PC-9 (cell line): ENCODE results near the gene PRSS21.

Experiments
- CTCF ChIP-seq: fragments of 200-600 bp; sonication (generic); conservative IDR thresholded peaks from 2 replicates; pipeline ENCODE4 v1.6.1; 2017; ENCODE audit warnings: mixed run types, antibody characterized with exemption, mild to moderate bottlenecking, moderate library complexity
- EZH2 ChIP-seq: fragments of 200-600 bp; sonication (generic); IDR thresholded peaks from 2 replicates; pipeline ENCODE4 v1.8.0; 2017; ENCODE audit warnings: antibody characterized with exemption, low read depth

- TF ChIP-seq CTCF, result no peak
- no peak for TF ChIP-seq EZH2
Measured at GRCh38 chr16:2846511-2847310, 29.7 kb downstream of the PRSS21 start.
